Lower leg skin (tissue), 3 donors: ENCODE results near the gene FKBP7.

Source experiments
- CTCF ChIP-seq, 3 donors: fragments of 450-650 bp; IDR thresholded peaks; one replicate each; pipeline ENCODE4 v1.5.1; 2016; ENCODE audit warnings: antibody characterized with exemption in 3 of 3, mild to moderate bottlenecking in 3 of 3, moderate library complexity in 2 of 3
- POLR2A ChIP-seq, 2 donors: fragments of 450-650 bp; IDR thresholded peaks; one replicate each; pipeline ENCODE4 v1.6.1; 2016 to 2017; ENCODE audit warnings: antibody characterized with exemption in 2 of 2, mild to moderate bottlenecking in 1 of 2, moderate library complexity in 1 of 2

GRCh38 chr2:178527592-178527991 lies 49.2 kb upstream of the FKBP7 start:
- TF ChIP-seq CTCF (IDR thresholded peaks at IDR 0.05) (no peak), POLR2A (IDR thresholded peaks at IDR 0.05) (no peak)
